Liver (tissue), 9 donors: ENCODE results near the gene SCO2. TPM values are rescaled to one million over a fixed set of nuclear protein-coding genes. Genes with fewer than 3 reads are reported as not detected.

Experiments
- DNase-seq: peaks from one replicate; pipeline ENCODE4 v3.0.0-alpha.2; 2017; ENCODE audit warnings: low spot score
- H3K27ac ChIP-seq, 2 donors: one replicate each; pipeline ENCODE4 v1.7.0; 2013; ENCODE audit warnings: inconsistent platforms in 2 of 2, low read length in 2 of 2, control low read depth in 1 of 2, low read depth in 1 of 2, mild to moderate bottlenecking in 1 of 2
- H3K27me3 ChIP-seq, 4 donors: one replicate each; pipeline versions ENCODE4 v1.6.1 to v1.7.0; 2013; ENCODE audit warnings: low read length in 3 of 4, inconsistent platforms in 1 of 4, mild to moderate bottlenecking in 1 of 4, moderate library complexity in 1 of 4; ENCODE audit not compliant: control insufficient read depth in 4 of 4, insufficient read depth in 4 of 4
- H3K36me3 ChIP-seq, 4 donors: one replicate each; pipeline versions ENCODE4 v1.6.1 to v1.7.0; 2013; ENCODE audit warnings: low read length in 3 of 4, mild to moderate bottlenecking in 3 of 4, low read depth in 1 of 4, moderate library complexity in 1 of 4; ENCODE audit not compliant: control insufficient read depth in 4 of 4, insufficient read depth in 3 of 4
- H3K4me1 ChIP-seq, 4 donors: one replicate each; pipeline versions ENCODE4 v1.6.1 to v1.7.0; 2013; ENCODE audit warnings: low read length in 3 of 4, mild to moderate bottlenecking in 3 of 4, moderate library complexity in 1 of 4; ENCODE audit not compliant: control insufficient read depth in 4 of 4, insufficient read depth in 4 of 4
- H3K4me3 ChIP-seq, 3 donors: one replicate each; pipeline versions ENCODE4 v1.6.1 to v1.7.0; 2013; ENCODE audit warnings: low read length in 3 of 3, control low read depth in 1 of 3, low read depth in 1 of 3, mild to moderate bottlenecking in 1 of 3
- H3K9ac ChIP-seq, 2 donors: one replicate each; pipeline ENCODE4 v1.7.0; 2013; ENCODE audit warnings: low read length in 2 of 2, mild to moderate bottlenecking in 2 of 2, moderate library complexity in 2 of 2, control low read depth in 1 of 2, low read depth in 1 of 2
- H3K9me3 ChIP-seq, 4 donors: one replicate each; pipeline versions ENCODE4 v1.6.1 to v1.7.0; 2013; ENCODE audit warnings: low read length in 3 of 4; ENCODE audit not compliant: control insufficient read depth in 4 of 4
- CTCF ChIP-seq: fragments of 150-350 bp; IDR thresholded peaks from 2 replicates; pipeline ENCODE4 v1.5.1; 2017; ENCODE audit warnings: improper control_type of control experiment, low read depth, low read length; ENCODE audit not compliant: missing input control
- EGR1 ChIP-seq, 2 donors: IDR thresholded peaks; 2 replicates each; pipeline ENCODE4 v1.6.1; 2016 to 2018; ENCODE audit warnings: antibody characterized with exemption in 2 of 2, low read depth in 2 of 2
- FOXA1 ChIP-seq: IDR thresholded peaks from 2 replicates; pipeline ENCODE4 v1.6.1; 2016; ENCODE audit warnings: antibody characterized with exemption
- FOXA2 ChIP-seq: IDR thresholded peaks from 2 replicates; pipeline ENCODE4 v1.6.1; 2016; ENCODE audit warnings: antibody characterized with exemption
- GABPA ChIP-seq, 2 donors: IDR thresholded peaks in 1 of 2; conservative IDR thresholded peaks in 1 of 2; 2 replicates each; pipeline ENCODE4 v1.6.1; 2016; ENCODE audit warnings: antibody characterized with exemption in 2 of 2, mild to moderate bottlenecking in 1 of 2, moderate library complexity in 1 of 2
- HNF4A ChIP-seq, 2 donors: conservative IDR thresholded peaks; 2 replicates each; pipeline ENCODE4 v1.6.1; 2016; ENCODE audit warnings: antibody characterized with exemption in 2 of 2, mild to moderate bottlenecking in 2 of 2
- HNF4G ChIP-seq: IDR thresholded peaks from 2 replicates; pipeline ENCODE4 v1.6.1; 2016; ENCODE audit warnings: antibody characterized with exemption
- JUND ChIP-seq, 2 donors: IDR thresholded peaks; 2 replicates each; pipeline ENCODE4 v1.6.1; 2016; ENCODE audit warnings: antibody characterized with exemption in 2 of 2
- NR2F2 ChIP-seq: IDR thresholded peaks from 2 replicates; pipeline ENCODE4 v1.6.1; 2016; ENCODE audit warnings: antibody characterized with exemption
- RAD21 ChIP-seq, 2 donors: IDR thresholded peaks; 2 replicates each; pipeline ENCODE4 v1.6.1; 2016; ENCODE audit warnings: antibody characterized with exemption in 2 of 2, mild to moderate bottlenecking in 2 of 2
- REST ChIP-seq: IDR thresholded peaks from 2 replicates; pipeline ENCODE4 v1.6.1; 2016; ENCODE audit warnings: antibody characterized with exemption, mild to moderate bottlenecking
- RXRA ChIP-seq, 2 donors: IDR thresholded peaks; 2 replicates each; pipeline ENCODE4 v1.6.1; 2017 to 2018; ENCODE audit warnings: antibody characterized with exemption in 2 of 2, mild to moderate bottlenecking in 1 of 2
- SP1 ChIP-seq: IDR thresholded peaks from 2 replicates; pipeline ENCODE4 v1.6.1; 2018; ENCODE audit warnings: antibody characterized with exemption, mild to moderate bottlenecking
- TAF1 ChIP-seq: conservative IDR thresholded peaks from 2 replicates; pipeline ENCODE4 v1.6.1; 2016; ENCODE audit warnings: antibody characterized with exemption, mild to moderate bottlenecking
- YY1 ChIP-seq: IDR thresholded peaks from 2 replicates; pipeline ENCODE4 v1.6.1; 2016; ENCODE audit warnings: antibody characterized with exemption, mild to moderate bottlenecking
- WGBS: extraction: QIAGEN DNeasy Blood & Tissue Kit; methylation state at CpG from one replicate; pipeline ENCODE4 v1.1.7; 2013; 5-methylcytosine and 5-hydroxymethylcytosine counted together
- polyA plus RNA-seq, 2 donors: library from polyadenylated mRNA; stranded (reverse) in 1 of 2; unstranded in 1 of 2; fragments of 200-250 nt in 1 of 2; fragments of >200 nt in 1 of 2; fragmentation: Nextera tagmentation in 1 of 2; extraction: Ambion mirVana in 1 of 2; gene quantifications; one replicate each; pipeline versions ENCODE4 v1.2.1 to v1.2.3, GENCODE V29; 2013 to 2015
- total RNA-seq, 2 donors: library from RNA; depleted of rRNA; stranded (reverse); fragments of >200 nt; gene quantifications; one replicate each; pipeline ENCODE4 v1.2.3, GENCODE V29; 2014
- TF ChIP-seq, protein P1 (sequence below): IDR thresholded peaks from 2 replicates; pipeline ENCODE4 v1.6.1; 2016; ENCODE audit warnings: antibody characterized with exemption
- TF ChIP-seq, protein P2 (sequence below): IDR thresholded peaks from 2 replicates; pipeline ENCODE4 v1.6.1; 2016; ENCODE audit warnings: antibody characterized with exemption
- TF ChIP-seq, protein P3 (sequence below): IDR thresholded peaks from 2 replicates; pipeline ENCODE4 v1.6.1; 2016; ENCODE audit warnings: antibody characterized with exemption
- donor health status: healthy.
- donor health status: healthy.
- donor health status: healthy.
- donor health status: healthy.
- donor health status: healthy.

The SCO2 gene
- total and polyA plus RNA-seq, 4 donors = 1.4 to 2.9 (median 1.8) TPM

GRCh38 chr22:50568626-50569025 lies 43.2 kb upstream of the SCO2 start:
- DNase-seq = no peak
- peaks cover 0 to 17% (median 0%) of the 10 kb centered on the region in 4 donors for H3K36me3 ChIP-seq
- no peaks in the 10 kb centered on the region for H3K27me3 ChIP-seq
- TF ChIP-seq EGR1 (IDR thresholded peaks at IDR 0.05; ENCODE audit: low read depth in 2 of 2) (peak; percentile 91), JUND (IDR thresholded peaks at IDR 0.05) (peak in 1 of 2 donors; percentile 16), YY1 (peak; percentile 79), GABPA (IDR thresholded peaks at IDR 0.05 in 1 of 2, conservative IDR thresholded peaks at IDR 0.05 in 1 of 2) (no peak), RAD21 (IDR thresholded peaks at IDR 0.05) (no peak), HNF4A (conservative IDR thresholded peaks at IDR 0.05) (no peak), SP1 (no peak), REST (peak; percentile 89), FOXA1 (peak; percentile 12), FOXA2 (no peak)
- TF ChIP-seq, protein P1, sequence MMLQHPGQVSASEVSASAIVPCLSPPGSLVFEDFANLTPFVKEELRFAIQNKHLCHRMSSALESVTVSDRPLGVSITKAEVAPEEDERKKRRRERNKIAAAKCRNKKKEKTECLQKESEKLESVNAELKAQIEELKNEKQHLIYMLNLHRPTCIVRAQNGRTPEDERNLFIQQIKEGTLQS = no peak
- TF ChIP-seq, protein P2, sequence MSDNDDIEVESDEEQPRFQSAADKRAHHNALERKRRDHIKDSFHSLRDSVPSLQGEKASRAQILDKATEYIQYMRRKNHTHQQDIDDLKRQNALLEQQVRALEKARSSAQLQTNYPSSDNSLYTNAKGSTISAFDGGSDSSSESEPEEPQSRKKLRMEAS = no peak
- H3K27ac ChIP-seq = peak overlapping the region; percentile 96 to 97
- H3K9ac ChIP-seq = peak overlapping the region in 1 of 2 donors; percentile 1
- WGBS = 47% methylated on average over 7 of the region's 7 CpGs
- H3K4me3 ChIP-seq = no peak overlapping the region
- H3K9me3 ChIP-seq = no peaks in the 10 kb centered on the region
- peaks cover 12 to 43% (median 25%) of the 10 kb centered on the region in 4 donors for H3K4me1 ChIP-seq

DNA sequence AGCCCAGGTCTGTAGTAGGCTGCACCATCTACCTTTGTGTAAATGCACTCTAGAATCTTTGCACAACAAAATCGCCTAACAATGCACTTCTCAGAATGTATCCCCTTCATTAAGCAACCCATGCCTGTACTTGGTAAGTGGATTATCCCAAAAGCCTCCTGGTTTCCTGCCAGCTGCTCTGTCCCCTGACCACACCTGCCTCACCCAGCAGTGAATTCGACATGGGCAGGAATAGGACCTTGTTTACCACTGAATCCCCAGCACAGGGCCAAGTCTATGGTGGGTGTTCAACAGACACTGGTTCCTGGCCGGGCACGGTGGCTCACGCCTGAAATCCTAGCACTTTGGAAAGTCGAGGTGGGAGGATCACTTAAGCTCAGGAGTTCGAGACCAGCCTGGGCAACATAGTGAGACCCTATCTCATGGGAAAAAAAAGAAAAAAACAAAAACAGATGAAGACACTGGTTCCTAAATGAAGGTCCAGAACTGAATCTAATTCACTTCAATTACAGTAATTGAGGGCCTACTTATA lies 42.4 kb upstream of the SCO2 start:
- WGBS = 84% methylated on average over 7 of the region's 7 CpGs
- H3K4me1 ChIP-seq = peaks cover 12 to 43% (median 22%) of the 10 kb centered on the region in 4 donors
- no peaks in the 10 kb centered on the region for H3K27me3 ChIP-seq
- TF ChIP-seq TAF1 (no peak), FOXA2 (no peak), NR2F2 (no peak), HNF4A (conservative IDR thresholded peaks at IDR 0.05) (no peak), REST (no peak), RXRA (IDR thresholded peaks at IDR 0.05) (no peak), RAD21 (IDR thresholded peaks at IDR 0.05) (no peak), HNF4G (no peak), FOXA1 (no peak), GABPA (IDR thresholded peaks at IDR 0.05 in 1 of 2, conservative IDR thresholded peaks at IDR 0.05 in 1 of 2) (no peak), EGR1 (IDR thresholded peaks at IDR 0.05; ENCODE audit: low read depth in 2 of 2) (no peak), YY1 (no peak), SP1 (no peak), JUND (IDR thresholded peaks at IDR 0.05) (no peak), CTCF (no peak)
- TF ChIP-seq, protein P1 = no peak
- TF ChIP-seq, protein P3, sequence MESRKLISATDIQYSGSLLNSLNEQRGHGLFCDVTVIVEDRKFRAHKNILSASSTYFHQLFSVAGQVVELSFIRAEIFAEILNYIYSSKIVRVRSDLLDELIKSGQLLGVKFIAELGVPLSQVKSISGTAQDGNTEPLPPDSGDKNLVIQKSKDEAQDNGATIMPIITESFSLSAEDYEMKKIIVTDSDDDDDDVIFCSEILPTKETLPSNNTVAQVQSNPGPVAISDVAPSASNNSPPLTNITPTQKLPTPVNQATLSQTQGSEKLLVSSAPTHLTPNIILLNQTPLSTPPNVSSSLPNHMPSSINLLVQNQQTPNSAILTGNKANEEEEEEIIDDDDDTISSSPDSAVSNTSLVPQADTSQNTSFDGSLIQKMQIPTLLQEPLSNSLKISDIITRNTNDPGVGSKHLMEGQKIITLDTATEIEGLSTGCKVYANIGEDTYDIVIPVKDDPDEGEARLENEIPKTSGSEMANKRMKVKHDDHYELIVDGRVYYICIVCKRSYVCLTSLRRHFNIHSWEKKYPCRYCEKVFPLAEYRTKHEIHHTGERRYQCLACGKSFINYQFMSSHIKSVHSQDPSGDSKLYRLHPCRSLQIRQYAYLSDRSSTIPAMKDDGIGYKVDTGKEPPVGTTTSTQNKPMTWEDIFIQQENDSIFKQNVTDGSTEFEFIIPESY = no peak
- TF ChIP-seq, protein P2 = no peak
- H3K9me3 ChIP-seq = no peaks in the 10 kb centered on the region
- H3K9ac ChIP-seq = no peak overlapping the region
- DNase-seq = no peak
- peak overlapping the region; percentile 96 to 97 for H3K27ac ChIP-seq
- H3K4me3 ChIP-seq = no peak overlapping the region
- H3K36me3 ChIP-seq = peaks cover 0 to 17% (median 0%) of the 10 kb centered on the region in 4 donors
